GM18868 (cell line): ENCODE data around the gene MED1.
"Not testable (repeated sequence)": the region's sequence is repeated elsewhere in the genome, so short reads cannot be mapped to it uniquely, and the experiment has no call there.

Source experiments
- ATAC-seq: cut with Tn5 transposase; IDR thresholded peaks from one replicate; pipeline ENCODE4 v1.9.1; 2021; ENCODE audit warnings: mild to moderate bottlenecking, moderate library complexity; ENCODE audit not compliant: unreplicated experiment

MED1 gene

GRCh38 chr17:39450847-39451581, at the start of gene MED1:
TSS of gene MED1 (minus strand) at chr17:39451263. CDS start at chr17:39451062, 201 bp downstream.
- peak; percentile 79 for ATAC-seq

GRCh38 chr17:39496921-39497320, 45.9 kb upstream of the MED1 start:
- not testable (repeated sequence) for ATAC-seq

GRCh38 chr17:39487946-39488345, 36.9 kb upstream of the MED1 start:
- no peak for ATAC-seq

- not testable (repeated sequence) for ATAC-seq
Measured at GRCh38 chr17:39487490-39487889, 36.4 kb upstream of the MED1 start.

- ATAC-seq: no peak
Measured at GRCh38 chr17:39486242-39486641, 35.2 kb upstream of the MED1 start.

- ATAC-seq: no peak
Measured at GRCh38 chr17:39485555-39485954, 34.5 kb upstream of the MED1 start.

GRCh38 chr17:39484178-39484577, 33.1 kb upstream of the MED1 start:
- peak; percentile 79 for ATAC-seq

- no peak for ATAC-seq
Measured at GRCh38 chr17:39483506-39483905, 32.4 kb upstream of the MED1 start.

- not testable (repeated sequence) for ATAC-seq
Measured at GRCh38 chr17:39479631-39480030, 28.6 kb upstream of the MED1 start.

- ATAC-seq: no peak
Measured at GRCh38 chr17:39473310-39473709, 22.2 kb upstream of the MED1 start.

- not testable (repeated sequence) for ATAC-seq
Measured at GRCh38 chr17:39468610-39469009, 17.5 kb upstream of the MED1 start.

- not testable (repeated sequence) for ATAC-seq
Measured at GRCh38 chr17:39464639-39465181, 13.6 kb upstream of the MED1 start.

- ATAC-seq: no peak
Measured at GRCh38 chr17:39462631-39463375, 11.7 kb upstream of the MED1 start.

- ATAC-seq: peak; percentile 9
Measured at GRCh38 chr17:39461926-39462569, 11.0 kb upstream of the MED1 start.

GRCh38 chr17:39461113-39461925, 10.3 kb upstream of the MED1 start, which contains the start of gene CDK12:
TSS of gene CDK12 (plus strand) at chr17:39461486. CDS start at chr17:39462072, 586 bp downstream.
- peak; percentile 78 for ATAC-seq

- ATAC-seq: no peak
Measured at GRCh38 chr17:39455919-39456318, 4.9 kb upstream of the MED1 start.

- ATAC-seq: no peak
Measured at GRCh38 chr17:39450051-39450450, 1.0 kb downstream of the MED1 start.

- ATAC-seq: no peak
Measured at GRCh38 chr17:39447561-39447960, 3.5 kb downstream of the MED1 start.

GRCh38 chr17:39443326-39443725, 7.7 kb downstream of the MED1 start:
- ATAC-seq: no peak

- not testable (repeated sequence) for ATAC-seq
Measured at GRCh38 chr17:39439868-39440267, 11.2 kb downstream of the MED1 start.
